Fibroblast of skin of abdomen (primary cell): Measurements from ENCODE around the gene CIAO2B.
"Not testable (repeated sequence)": the region's sequence is repeated elsewhere in the genome, so short reads cannot be mapped to it uniquely, and the experiment has no call there.

Experiments used
- DNase-seq: peaks from one replicate; pipeline ENCODE4 v3.0.0-alpha.2; 2013

CIAO2B gene

DNA sequence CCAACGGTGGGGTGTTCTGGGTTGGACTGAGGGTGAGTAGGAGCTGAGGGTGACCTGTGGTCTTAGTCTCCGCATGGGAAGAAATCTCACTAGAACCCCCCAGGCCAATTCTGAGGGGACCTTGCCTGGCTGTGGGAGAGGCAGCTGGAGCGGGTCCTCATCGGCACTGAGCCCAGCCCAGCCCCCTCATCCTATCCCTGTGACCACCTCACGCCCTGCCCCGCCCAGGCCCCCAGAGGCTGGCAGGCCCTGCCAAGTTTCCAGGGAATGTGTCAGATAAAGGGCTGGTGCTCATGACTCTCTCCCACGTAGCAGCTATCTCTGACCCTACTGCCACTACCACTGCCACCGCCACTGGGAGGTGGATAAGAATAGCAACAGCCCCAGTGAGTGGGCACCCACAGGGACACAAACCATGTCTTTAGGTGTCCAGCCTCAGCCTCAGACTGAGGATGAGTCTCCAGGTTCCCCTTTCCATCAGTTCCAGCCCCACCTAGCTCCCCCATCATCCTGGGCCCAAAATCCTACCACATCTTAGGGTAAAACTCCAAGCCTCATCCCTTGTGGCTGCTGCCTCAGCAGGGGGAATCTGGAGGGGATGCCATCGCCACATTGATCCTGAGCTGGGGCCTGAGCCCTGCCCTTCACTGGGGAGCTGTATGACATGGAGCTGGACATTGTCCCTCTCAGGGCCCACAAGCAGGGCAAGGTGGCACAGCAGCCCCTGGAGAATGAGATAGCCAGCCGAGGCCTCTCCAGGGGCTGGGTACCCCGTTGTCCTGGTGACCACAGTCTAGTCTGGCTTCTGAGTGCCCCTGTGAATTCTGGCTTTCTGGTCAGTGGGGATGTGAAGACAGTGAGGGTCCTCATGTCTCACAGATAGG lies 30.4 kb downstream of the CIAO2B start:
- DNase-seq = no peak

DNA sequence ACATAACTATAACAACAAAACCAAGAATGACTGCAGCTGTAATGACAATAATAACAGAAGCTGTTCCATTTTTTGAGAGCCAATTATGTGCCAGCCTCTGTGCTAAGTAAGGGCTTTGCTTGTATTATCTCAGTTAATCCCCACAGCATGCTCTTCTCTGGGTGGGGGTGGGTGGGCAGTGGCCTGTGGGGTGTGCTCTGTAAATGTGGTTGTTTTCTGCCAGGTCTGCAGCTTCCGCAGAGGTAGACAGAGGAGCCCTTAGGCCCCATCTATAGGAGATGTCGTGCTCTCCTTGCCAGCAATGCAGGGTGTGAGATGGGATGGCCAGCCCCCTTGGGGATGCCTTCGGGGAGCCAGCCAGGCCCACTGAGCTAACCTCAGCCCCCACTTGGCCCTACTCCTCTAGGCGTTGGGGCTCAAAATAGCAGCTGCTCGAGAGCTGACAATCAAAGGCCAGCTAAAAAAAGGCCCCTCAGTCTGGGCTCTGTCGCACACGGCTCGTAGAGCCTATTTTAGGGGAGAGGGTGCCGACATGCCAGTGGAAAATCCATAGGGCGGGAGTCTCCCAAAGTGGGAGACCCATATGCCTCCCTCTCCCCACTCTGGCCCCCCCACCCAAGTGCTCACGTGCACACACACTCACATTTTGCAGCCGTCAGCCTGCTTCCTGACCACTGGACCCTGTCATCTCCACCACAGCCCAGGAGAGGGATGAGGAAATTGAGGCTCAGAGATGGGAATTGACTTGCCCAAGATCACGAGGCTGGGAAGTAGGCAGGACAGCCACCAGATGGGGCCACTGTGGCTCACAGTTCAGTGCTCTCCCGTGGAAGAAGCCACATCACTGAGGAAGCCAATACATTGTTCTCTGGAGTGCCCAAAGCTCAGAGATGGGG lies 31.3 kb downstream of the CIAO2B start:
- DNase-seq = no peak

DNA sequence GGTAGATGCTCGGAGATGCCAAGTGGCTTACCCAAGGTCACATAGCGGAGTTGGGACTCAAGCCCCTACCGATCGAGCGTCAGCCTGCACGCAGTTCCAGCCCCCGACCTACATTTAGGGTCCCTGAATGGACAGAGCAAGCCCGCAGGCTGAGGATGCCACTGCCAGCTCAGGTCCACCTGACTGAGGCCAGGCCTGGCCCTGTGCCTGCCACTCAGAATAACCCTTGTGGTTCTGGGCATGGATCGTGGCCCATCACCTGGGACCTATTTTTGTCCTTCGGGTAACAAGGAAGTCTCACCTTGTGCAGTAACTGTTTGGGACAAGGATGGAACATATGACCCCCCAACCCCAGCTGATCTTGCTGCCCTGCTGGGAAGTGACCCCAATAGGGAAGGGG lies 32.6 kb downstream of the CIAO2B start:
- no peak for DNase-seq

DNA sequence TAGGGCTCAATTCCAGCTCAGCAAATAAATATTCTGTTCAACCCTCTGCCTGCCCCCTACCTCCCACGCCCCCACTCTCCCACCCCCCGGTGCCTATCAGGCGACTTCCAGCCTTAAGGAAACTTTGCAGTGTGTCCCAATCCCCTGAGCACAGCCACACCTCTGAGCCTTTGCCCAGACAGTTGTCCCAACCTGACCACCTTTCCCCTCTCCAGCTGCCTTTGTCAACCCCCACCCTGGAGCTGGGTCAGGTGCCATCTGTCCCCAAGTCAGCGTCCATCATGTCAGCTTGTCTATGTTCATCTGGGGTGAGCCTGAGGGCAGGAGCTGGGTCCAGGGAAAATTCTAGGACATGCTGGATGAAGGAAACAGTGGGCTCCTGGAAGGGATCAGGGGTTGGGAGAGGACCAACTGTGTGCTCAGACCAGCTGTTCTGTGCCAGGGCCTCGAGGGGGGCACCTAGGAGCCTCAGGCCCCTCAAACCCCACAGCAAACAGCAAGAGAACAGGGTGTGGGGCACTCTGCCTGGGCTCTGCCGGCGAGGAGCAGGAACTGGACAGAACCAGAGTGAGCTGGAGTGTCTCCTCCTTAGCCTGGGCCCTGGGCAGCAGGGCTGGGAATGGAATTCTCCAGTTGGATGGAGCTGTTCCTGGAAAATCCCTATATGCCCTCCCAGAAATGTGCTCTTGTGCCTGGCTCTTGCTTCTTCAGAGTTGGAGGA lies 33.3 kb downstream of the CIAO2B start:
- DNase-seq = no peak

DNA sequence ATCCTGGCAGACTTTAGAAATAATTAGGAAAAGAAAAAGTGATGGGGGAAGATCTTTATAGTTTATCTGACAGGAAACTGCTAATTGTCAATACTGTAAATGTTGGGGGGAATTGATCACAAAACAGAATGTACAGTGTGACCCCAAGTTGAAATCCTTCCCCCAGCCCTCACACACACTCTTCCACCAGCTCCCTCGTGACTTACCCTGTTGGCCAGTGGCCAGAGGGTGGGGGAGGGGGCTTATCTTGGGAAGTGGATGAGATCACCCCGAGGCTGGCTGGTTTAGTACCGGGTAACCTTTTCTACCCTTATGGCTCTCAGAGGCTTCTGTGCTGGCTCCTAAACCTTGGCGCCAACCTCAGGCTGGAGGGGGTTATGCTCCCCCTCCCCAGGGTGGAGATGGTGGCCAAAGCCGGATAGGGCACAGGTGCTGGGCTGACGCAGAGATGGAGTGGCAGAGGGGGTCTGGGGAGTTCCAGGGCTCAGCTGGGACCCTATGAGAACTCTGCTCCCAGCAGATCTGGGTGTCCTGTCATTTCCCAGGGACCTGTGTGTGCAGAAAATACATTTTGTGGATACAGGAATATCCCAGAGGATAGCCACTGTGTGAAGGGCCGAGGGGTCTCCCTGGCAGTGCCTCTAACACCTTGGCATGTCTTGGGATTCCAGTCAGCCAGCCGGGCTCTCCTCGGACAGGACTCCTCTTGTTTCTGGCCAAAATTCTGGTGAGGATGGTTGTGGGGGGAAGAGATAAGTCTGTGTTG lies 34.1 kb downstream of the CIAO2B start:
- peak; percentile 70 for DNase-seq

DNA sequence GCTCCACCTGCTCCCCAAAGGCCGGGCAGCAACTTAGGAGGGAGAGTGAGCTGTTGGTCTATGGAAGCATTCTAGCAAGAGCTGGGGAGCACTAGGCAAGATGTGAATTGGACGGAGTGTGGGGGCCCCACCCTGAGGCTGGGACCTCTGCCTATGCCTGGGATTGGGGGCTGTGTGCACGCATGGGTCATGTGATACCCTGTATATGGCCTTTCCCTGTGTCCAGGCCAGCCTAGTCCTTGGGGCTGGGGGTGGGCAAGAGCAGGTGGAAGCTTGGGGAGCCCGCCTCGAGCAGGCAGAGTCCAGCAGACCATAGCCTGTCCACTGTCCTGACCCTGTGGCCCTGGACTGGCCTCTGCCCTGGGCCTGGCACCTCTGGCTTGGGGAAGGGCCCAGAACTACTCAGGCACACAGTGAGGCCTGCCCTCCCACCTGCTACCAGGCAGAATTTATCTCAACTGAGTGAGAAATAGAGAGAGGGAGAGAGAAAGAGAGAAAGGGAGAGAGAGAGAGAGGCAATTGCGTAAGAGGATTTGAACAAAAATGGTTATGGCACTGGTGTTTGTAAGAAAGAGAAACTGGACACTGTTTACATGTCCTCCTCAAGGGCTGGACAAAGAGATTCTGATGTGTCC lies 34.8 kb downstream of the CIAO2B start:
- DNase-seq = no peak

DNA sequence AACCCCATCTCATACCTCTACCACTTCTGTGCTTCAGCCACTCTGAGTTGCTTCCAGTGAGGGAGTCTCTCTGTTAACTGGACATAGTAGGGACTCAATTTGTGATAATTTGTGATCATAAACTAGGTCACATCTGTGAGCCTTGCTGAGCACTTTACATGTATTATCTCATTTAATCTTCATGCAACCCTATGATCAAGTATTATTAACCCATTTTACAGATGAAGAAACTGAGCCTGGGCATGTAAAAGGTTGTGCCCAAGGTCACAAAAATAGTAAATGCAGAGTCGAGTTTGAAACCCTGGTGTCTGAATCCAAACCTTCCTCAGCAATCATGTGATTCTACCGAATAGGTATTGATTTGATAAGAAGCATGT lies 35.3 kb downstream of the CIAO2B start:
- no peak for DNase-seq

DNA sequence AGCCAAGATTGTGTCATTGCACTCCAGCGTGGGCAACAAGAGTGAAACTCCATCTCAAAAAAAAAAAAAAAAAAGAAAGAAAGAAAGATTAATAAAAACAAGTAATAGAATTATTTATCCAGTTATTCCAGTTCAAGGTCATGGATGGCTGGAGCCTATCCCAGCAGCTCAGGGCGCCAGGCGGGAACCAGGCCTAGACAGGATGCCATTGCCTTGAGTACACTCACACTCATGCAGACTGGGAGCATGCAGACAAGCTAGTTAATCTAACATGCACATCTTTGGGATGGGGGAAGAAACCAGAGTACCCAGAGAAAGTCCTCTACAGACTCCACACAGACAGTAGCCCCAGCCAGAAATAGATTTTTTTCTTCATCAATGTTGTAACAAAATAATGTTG lies 36.0 kb downstream of the CIAO2B start:
- DNase-seq = peak; percentile 56

DNA sequence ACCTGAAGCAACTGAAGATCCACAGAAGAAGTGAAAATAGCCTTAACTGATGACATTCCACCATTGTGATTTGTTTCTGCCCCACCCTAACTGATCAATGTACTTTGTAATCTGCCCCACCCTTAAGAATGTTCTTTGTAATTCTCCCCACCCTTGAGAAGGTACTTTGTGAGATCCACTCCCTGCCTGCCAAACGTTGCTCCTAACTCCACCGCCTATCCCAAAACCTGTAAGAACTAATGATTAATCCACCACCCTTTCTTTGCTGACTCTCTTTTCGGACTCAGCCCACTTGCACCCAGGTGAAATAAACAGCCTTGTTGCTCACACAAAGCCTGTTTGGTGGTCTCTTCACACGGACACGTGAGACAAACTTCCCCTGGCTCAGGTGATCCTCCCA lies 37.5 kb downstream of the CIAO2B start:
- not testable (repeated sequence) for DNase-seq

DNA sequence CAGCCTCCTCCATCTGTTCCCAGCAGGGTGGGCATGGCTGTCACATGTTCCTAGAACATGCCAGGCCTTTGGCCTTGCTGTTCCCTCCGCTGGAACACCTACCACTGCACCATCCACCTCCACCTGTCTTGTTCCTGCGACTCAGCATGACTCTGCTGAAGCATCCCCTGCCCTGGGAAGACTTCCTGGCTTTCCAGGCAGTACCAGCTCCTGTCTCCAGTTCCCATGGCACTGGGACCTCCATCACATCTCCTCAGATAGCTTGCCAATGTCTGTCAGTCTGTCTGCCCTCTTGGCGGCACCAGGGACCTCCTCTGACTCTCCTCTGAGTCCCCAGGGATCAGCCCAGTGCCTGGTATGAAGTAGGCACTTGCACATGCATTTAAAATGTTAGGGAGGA lies 38.2 kb downstream of the CIAO2B start:
- DNase-seq = no peak

DNA sequence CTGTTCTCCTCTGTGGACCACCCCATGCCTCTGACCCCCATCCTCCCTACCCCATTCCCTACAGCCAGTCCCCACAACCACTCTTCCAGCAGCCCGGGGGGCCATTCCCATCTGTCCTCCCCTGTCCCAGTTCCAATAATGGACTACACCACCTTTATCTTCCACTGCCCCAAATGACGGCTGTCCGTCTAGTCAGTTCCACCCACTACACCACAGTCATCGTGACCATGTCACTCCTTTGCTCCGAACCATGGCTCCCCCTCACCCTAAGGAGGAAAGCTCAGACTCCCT lies 38.6 kb downstream of the CIAO2B start:
- DNase-seq = no peak

DNA sequence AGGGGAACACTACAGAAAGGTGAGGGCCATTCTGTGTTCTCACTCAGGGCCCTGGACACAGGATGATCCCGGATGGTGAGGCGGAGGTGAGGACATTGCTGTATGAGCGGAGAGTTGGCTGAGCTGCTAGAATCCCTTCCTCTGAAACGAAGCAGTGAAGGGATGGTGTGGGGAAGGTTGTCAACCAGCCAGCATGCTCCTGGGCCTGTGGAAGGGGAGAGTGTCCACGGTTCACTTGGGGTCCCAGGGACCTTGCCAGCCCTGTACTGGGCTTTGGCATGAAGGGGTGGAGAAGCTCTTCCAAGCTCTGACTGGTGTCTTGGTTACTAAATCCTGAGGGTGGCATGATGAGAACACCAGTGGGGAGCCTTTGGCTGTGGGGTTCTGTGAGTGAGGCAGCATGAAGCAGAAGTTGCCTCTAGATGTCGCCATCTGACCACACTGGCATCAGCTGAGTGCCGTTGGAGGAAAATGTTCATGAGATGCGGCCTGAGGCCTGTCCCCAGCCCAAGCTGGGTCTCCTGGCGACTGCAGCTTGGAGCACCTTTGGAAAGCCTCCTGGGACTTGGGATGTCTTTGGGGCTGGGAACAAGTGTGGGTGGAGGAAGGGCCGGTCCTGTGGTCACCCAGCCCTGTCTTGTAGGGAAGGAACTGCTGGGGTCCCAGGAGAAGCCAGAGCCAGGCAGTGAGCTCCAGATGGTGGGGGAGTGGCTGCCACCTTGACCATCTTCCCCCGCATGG lies 39.1 kb downstream of the CIAO2B start:
- peak; percentile 62 for DNase-seq

DNA sequence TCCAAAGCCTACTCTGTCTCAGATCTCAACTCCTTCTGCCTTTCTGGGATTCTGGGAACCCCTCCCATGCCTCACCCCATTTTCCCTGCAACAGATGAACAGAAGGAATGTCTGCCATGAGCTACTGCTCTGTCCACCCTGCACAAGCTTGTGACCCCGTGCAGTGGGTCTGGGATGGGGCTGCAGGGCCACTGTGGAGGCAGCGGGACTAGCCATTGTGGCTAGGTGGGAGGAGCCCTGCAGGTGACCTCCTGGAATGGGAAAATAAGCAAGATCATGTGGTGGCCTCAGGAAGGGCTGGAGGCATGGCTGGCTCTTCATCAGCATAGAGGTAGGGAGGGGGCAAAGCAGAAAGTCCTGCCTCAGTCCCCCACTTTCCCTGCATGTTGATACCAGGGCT lies 40.1 kb downstream of the CIAO2B start:
- DNase-seq = no peak

DNA sequence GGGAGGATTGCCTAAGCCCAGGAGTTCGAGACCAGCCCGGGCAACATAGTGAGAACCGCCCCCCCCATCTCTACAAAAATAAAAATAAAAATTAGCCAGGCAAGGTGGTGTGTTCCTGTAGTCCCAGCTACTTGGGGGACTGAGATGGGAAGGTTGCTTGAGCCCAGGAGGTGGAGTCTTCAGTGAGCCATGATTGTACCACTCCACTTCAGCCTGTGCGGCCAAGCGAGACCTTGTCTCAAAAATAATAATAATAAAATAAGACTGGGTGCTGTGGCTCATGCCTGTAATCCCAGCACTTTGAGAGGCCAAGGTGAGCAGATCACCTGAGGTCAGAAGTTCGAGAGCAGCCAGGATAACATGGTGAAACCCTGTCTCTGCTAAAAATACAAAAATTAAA lies 42.4 kb downstream of the CIAO2B start:
- DNase-seq = no peak

DNA sequence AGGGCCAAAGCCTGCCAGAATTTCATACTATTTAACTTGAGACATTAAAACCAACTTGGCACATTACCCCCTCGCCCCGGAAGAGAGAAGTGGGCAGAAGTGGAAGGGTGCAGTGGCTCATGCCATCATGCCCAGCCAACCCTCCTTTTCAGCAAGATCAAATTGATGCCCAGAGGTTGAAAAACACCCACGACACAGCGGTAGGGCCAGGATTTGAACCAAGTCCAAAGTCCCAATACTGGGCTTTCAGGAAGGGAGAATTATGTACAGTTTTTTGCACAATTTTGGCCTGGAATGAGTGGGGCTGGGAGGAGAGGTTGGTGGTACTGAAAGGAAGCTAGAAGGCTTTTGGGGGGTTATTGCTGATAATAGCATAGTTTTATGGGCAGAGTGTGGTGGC lies 42.8 kb downstream of the CIAO2B start:
- no peak for DNase-seq

DNA sequence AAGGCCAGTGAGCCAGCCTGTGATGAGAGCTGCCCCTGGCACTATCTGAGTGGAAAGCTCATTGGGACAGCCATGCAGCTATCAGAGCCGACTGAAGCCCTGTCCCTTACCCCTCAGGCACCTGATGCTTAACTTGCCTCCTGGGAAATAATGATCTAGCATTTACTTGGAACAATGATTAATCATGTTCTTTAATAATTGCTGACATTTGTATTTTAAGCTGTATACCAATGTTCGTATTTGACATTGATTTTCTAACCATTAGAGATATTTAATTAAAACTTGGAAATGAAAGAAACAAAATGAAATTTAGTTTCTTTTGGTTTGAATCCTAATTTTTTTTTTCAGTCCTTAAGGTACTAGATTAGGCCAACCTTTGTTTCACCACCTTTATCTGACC lies 43.4 kb downstream of the CIAO2B start:
- DNase-seq = no peak

DNA sequence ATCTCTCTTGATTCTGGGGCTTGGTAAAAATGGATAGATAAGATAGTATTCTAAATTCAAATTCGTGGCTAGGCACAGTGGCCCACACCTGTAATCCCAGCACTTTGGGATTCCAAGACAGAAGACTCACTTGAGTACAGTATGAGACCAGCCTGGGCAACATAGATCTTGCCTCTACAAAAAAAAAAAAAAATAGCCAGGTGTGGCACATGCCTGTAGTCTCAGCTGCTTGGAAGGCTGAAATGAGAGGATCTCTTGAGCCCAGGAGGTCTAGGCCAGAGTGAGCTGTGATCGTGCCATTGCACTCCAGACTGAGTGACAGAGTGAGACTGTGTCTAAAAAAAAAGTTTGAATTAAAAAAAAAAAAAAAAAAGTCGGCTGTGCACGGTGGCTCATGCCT lies 44.6 kb downstream of the CIAO2B start:
- no peak for DNase-seq

DNA sequence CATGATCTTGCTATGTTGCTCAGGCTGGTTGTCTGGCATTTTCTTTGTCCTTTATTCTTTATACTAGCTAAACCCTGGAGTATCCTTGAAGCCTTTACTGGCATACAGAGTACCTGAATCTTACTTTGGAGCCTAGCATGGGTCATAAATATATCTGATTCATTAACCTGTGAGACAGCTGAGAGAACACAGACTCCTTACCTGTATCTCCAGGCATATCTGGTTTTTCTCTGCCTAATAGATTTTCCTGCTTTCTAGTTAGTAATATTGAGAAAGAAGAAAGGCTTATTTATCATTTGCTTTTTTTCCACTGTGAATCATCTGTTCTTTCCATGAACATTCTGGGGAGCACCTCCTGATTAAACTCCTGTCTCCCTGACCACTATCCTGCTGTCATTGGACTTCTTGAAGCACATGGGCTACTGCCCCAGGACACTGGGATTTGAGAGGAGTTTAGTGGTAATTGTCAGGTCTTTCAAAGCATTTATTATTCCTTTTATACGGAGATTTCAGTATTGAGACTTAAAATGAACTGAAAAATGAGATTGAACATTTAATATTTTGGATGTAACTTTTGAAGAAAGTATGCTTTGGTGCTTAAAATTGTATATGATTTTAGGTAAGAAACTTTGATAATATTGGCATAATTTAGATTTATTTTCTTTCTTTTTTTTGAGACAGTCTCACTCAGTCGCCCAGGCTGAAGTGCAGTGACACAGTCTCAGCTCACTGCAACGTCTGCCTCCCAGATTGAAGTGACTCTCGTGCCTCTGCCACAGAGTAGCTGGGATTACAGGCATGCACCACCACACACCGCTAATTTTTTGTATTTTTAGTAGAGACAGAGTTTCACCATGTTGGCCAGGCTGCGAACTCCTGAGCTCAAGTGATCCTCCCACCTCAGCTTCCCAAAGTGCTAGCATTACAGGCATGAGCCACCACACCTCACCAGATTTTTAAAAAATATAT lies 45.3 kb downstream of the CIAO2B start:
- no peak for DNase-seq

DNA sequence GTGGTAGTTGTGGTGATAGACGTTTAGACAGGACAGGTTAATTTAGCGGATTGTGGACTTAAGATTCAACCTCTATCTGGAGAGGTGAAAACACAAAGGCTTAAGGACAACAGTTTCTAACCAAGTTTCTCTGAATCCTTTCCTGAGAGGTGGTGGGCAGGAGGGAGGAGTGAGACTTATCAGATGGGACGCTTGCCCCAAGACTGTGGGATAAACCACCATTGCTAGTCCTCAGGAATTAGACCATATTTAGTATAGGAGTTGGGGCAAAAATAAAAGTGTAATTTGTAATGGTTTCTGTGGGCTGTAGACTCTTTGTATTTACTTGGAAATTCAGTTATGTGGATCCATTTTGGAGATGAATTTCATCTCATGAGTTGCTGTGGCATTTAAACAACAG lies 47.3 kb downstream of the CIAO2B start:
- DNase-seq = no peak

DNA sequence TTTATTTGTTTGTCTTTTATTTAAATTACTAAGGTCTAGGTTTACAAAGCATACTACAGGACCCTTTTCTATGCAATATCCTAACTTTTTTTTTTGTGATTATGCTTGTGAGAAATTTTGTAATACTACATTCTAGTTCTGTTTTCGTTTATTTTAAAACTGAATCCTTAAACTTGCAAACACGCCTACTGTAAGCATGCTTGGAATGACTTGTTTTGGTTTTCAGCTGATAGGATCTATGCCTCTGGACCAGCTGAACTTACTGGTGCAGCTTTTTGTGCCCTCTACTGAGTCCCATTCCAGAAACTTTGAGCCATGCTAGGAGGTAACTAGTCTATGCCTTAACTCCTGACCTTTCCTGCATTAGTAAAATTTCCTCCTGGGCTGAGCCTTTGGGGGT lies 47.9 kb downstream of the CIAO2B start:
- DNase-seq = no peak
